H9 (cell line): Measurements from ENCODE around the gene IGSF11. TPM values are rescaled to one million over a fixed set of nuclear protein-coding genes. Genes with fewer than 3 reads are reported as not detected.

Experiments used
- DNase-seq: peaks from one replicate; pipeline ENCODE4 v3.0.0-alpha.2; 2017
- H2AFZ ChIP-seq: one replicate; pipeline ENCODE4 v1.6.1; 2013; ENCODE audit warnings: mild to moderate bottlenecking, low read length, control low read depth, moderate library complexity
- H2AK5ac ChIP-seq: 2 replicates; pipeline ENCODE4 v1.6.1; 2013; ENCODE audit warnings: low read length, control low read depth, mixed read lengths; ENCODE audit not compliant: insufficient read length
- H2BK120ac ChIP-seq: one replicate; pipeline ENCODE4 v1.6.1; 2013; ENCODE audit warnings: low read depth, mild to moderate bottlenecking, low read length, control low read depth, inconsistent platforms; ENCODE audit not compliant: poor library complexity, severe bottlenecking
- H2BK12ac ChIP-seq: 2 replicates; pipeline ENCODE4 v1.6.1; 2013; ENCODE audit warnings: low read length, control low read depth, mixed read lengths, low read depth; ENCODE audit not compliant: insufficient read length
- H2BK15ac ChIP-seq: 2 replicates; pipeline ENCODE4 v1.6.1; 2013; ENCODE audit warnings: low read depth, low read length, control low read depth
- H2BK20ac ChIP-seq: one replicate; pipeline ENCODE4 v1.6.1; 2013; ENCODE audit warnings: low read depth, mild to moderate bottlenecking, low read length, control low read depth, inconsistent platforms; ENCODE audit not compliant: poor library complexity, severe bottlenecking
- H2BK5ac ChIP-seq: 2 replicates; pipeline ENCODE4 v1.6.1; 2013; ENCODE audit warnings: low read length, control low read depth, mixed read lengths; ENCODE audit not compliant: insufficient read length
- H3K14ac ChIP-seq: 2 replicates; pipeline ENCODE4 v1.6.1; 2013; ENCODE audit warnings: low read length, control low read depth; ENCODE audit not compliant: insufficient read depth
- H3K18ac ChIP-seq: 2 replicates; pipeline ENCODE4 v1.6.1; 2013; ENCODE audit warnings: low read depth, mild to moderate bottlenecking, mixed read lengths, low read length, control low read depth; ENCODE audit not compliant: insufficient read length
- H3K23ac ChIP-seq: 2 replicates; pipeline ENCODE4 v1.6.1; 2013; ENCODE audit warnings: low read length, control low read depth, mixed read lengths, low read depth; ENCODE audit not compliant: insufficient read length
- H3K23me2 ChIP-seq: 2 replicates; pipeline ENCODE4 v1.6.1; 2013; ENCODE audit warnings: low read depth, mild to moderate bottlenecking, mixed read lengths, low read length, control low read depth; ENCODE audit not compliant: insufficient read length, poor library complexity, severe bottlenecking
- H3K27ac ChIP-seq: 2 replicates; pipeline ENCODE4 v1.5.1; 2013; ENCODE audit warnings: low read length, control low read depth, mixed read lengths, low read depth; ENCODE audit not compliant: insufficient read length
- H3K27me3 ChIP-seq: 2 replicates; pipeline ENCODE4 v1.6.1; 2013; ENCODE audit warnings: low read length, control low read depth, inconsistent platforms; ENCODE audit not compliant: insufficient read depth
- H3K4ac ChIP-seq: 2 replicates; pipeline ENCODE4 v1.6.1; 2013; ENCODE audit warnings: low read depth, mild to moderate bottlenecking, control low read depth, inconsistent platforms, low read length, moderate library complexity
- H3K4me1 ChIP-seq: 2 replicates; pipeline ENCODE4 v1.6.1; 2013; ENCODE audit warnings: low read length, control low read depth, inconsistent platforms; ENCODE audit not compliant: insufficient read depth
- H3K4me2 ChIP-seq: 2 replicates; pipeline ENCODE4 v1.6.1; 2013; ENCODE audit warnings: low read length, control low read depth, mixed read lengths; ENCODE audit not compliant: insufficient read length, insufficient read depth
- H3K56ac ChIP-seq: 2 replicates; pipeline ENCODE4 v1.6.1; 2013; ENCODE audit warnings: low read depth, mild to moderate bottlenecking, mixed read lengths, low read length, control low read depth; ENCODE audit not compliant: insufficient read length
- H3K79me1 ChIP-seq: 2 replicates; pipeline ENCODE4 v1.6.1; 2013; ENCODE audit warnings: low read depth, mild to moderate bottlenecking, moderate library complexity, low read length, control low read depth, inconsistent platforms; ENCODE audit not compliant: insufficient read depth, poor library complexity, severe bottlenecking
- H3K79me2 ChIP-seq: 2 replicates; pipeline ENCODE4 v1.6.1; 2013; ENCODE audit warnings: low read length, control low read depth, inconsistent platforms; ENCODE audit not compliant: insufficient read depth
- H3K9ac ChIP-seq: 2 replicates; pipeline ENCODE4 v1.6.1; 2013; ENCODE audit warnings: low read length, control low read depth, mixed read lengths; ENCODE audit not compliant: insufficient read length; ENCODE audit errors: extremely low read depth
- H3K9me3 ChIP-seq: one replicate; pipeline ENCODE4 v1.6.1; 2013; ENCODE audit warnings: low read depth, low read length, inconsistent platforms; ENCODE audit not compliant: control insufficient read depth
- H3T11ph ChIP-seq: one replicate; pipeline ENCODE4 v1.6.1; 2013; ENCODE audit warnings: mild to moderate bottlenecking, low read length, control low read depth, inconsistent platforms
- H4K20me1 ChIP-seq: one replicate; pipeline ENCODE4 v1.6.1; 2013; ENCODE audit not compliant: control insufficient read depth, insufficient read length, insufficient read depth
- H4K5ac ChIP-seq: 2 replicates; pipeline ENCODE4 v1.6.1; 2013; ENCODE audit warnings: low read depth, mild to moderate bottlenecking, mixed read lengths, low read length, control low read depth; ENCODE audit not compliant: insufficient read length
- H4K8ac ChIP-seq: replicated peaks from 2 replicates; pipeline ENCODE4 v1.6.1; 2013; ENCODE audit warnings: low read length, control low read depth, mixed read lengths, low read depth; ENCODE audit not compliant: insufficient read length
- H4K91ac ChIP-seq: 2 replicates; pipeline ENCODE4 v1.6.1; 2013; ENCODE audit warnings: low read depth, mild to moderate bottlenecking, moderate library complexity, mixed read lengths, low read length, control low read depth; ENCODE audit not compliant: insufficient read length
- H3K27ac Mint-ChIP-seq, 3 experiments: 2 replicates in 2 of 3; 3 replicates in 1 of 3; pipeline ENCODE4 v1.8.0; 2020 to 2021; ENCODE audit warnings: mixed read lengths in 3 of 3, mild to moderate bottlenecking in 1 of 3, moderate library complexity in 1 of 3
- H3K27me3 Mint-ChIP-seq: 2 replicates; pipeline ENCODE4 v1.8.0; 2021; ENCODE audit warnings: low read depth, mild to moderate bottlenecking, moderate library complexity, mixed read lengths
- H3K36me3 Mint-ChIP-seq, 3 experiments: 2 replicates in 2 of 3; 3 replicates in 1 of 3; pipeline ENCODE4 v1.8.0; 2020 to 2021; ENCODE audit warnings: low read depth in 3 of 3, mixed read lengths in 3 of 3; ENCODE audit not compliant: insufficient read depth in 1 of 3
- H3K4me1 Mint-ChIP-seq, 2 experiments: 2 replicates each; pipeline ENCODE4 v1.8.0; 2020; ENCODE audit warnings: mixed read lengths in 2 of 2
- H3K4me3 Mint-ChIP-seq, 2 experiments: 2 replicates in 1 of 2; 3 replicates in 1 of 2; pipeline ENCODE4 v1.8.0; 2020 to 2021; ENCODE audit warnings: mild to moderate bottlenecking in 2 of 2, mixed read lengths in 2 of 2, moderate library complexity in 1 of 2
- H3K9me3 Mint-ChIP-seq, 2 experiments: 2 replicates in 1 of 2; 3 replicates in 1 of 2; pipeline ENCODE4 v1.8.0; 2020; ENCODE audit warnings: mild to moderate bottlenecking in 2 of 2, mixed read lengths in 2 of 2, moderate library complexity in 1 of 2
- CTCF ChIP-seq: fragments of 200-600 bp; sonication (generic); conservative IDR thresholded peaks from 3 replicates; pipeline ENCODE4 v1.8.0; 2021; ENCODE audit warnings: antibody characterized with exemption, mild to moderate bottlenecking
- WGBS: extraction: QIAGEN DNeasy Blood & Tissue Kit; methylation state at CpG from one replicate; pipeline ENCODE4 v1.1.7; 2013; ENCODE audit warnings: missing lambda C conversion rate, low lambda C conversion rate, mixed read lengths; ENCODE audit not compliant: insufficient read length; ENCODE audit errors: extremely low coverage; 5-methylcytosine and 5-hydroxymethylcytosine counted together
- total RNA-seq: library from RNA; stranded (reverse); gene quantifications from 2 replicates; pipeline ENCODE4 v1.2.1, GENCODE V29; 2021

IGSF11 gene
- total RNA-seq, 1 experiment from 2014 or later, result 1.6 TPM

DNA sequence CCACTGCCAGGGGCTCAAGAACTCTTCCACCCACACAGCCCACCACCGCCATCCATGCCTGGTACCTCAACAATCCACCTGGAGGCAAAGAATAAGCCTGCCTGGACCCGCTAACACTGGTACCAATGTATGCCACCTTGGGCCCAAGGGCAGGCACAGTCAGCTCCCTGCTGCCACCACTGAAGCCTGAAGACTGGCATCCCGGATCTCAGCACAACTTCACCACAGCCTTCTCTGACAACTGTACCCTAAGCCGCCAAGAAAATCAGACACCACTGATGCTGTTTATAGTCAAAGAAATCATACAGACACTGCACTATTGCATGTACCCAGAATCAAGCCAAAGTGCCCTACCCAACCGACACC is 56.3 kb downstream of the IGSF11 start:
- no peak overlapping the region for H3K23ac ChIP-seq
- H3K4me1 ChIP-seq, result no peaks in the 10 kb centered on the region
- no peaks in the 10 kb centered on the region for H3K27me3 ChIP-seq
- no peaks in the 10 kb centered on the region for H4K20me1 ChIP-seq
- H4K5ac ChIP-seq, result no peak overlapping the region
- H3T11ph ChIP-seq, result no peak overlapping the region
- no peaks in the 10 kb centered on the region for H3K79me1 ChIP-seq
- no peak overlapping the region for H3K56ac ChIP-seq
- H3K23me2 ChIP-seq, result no peaks in the 10 kb centered on the region
- H3K79me2 ChIP-seq, result no peaks in the 10 kb centered on the region
- no peak overlapping the region for H3K4me2 ChIP-seq
- Mint-ChIP-seq H3K27me3 (no peaks in the 10 kb centered on the region), H3K4me1 (peaks cover 4% of the 10 kb centered on the region in 2 experiments; a peak in 2 of 4 replicates), H3K36me3 (no peaks in the 10 kb centered on the region), H3K27ac (peak overlapping the region in 1 of 3 experiments; percentile 69; a peak in 1 of 7 replicates), H3K4me3 (no peak overlapping the region; a peak in 1 of 5 replicates), H3K9me3 (no peaks in the 10 kb centered on the region)
- WGBS, result no CpG with 5 or more reads among the region's 5 CpGs
- no peak overlapping the region for H2BK5ac ChIP-seq
- H2BK120ac ChIP-seq, result no peak overlapping the region
- H2BK20ac ChIP-seq, result no peak overlapping the region
- H4K8ac ChIP-seq, result no peak overlapping the region
- H2BK12ac ChIP-seq, result no peak overlapping the region
- H4K91ac ChIP-seq, result no peak overlapping the region
- DNase-seq, result no peak
- H3K9ac ChIP-seq, result no peak overlapping the region
- no peak overlapping the region for H2AK5ac ChIP-seq
- no peak overlapping the region for H2BK15ac ChIP-seq
- H3K9me3 ChIP-seq, result no peaks in the 10 kb centered on the region
- no peak overlapping the region for H2AFZ ChIP-seq
- H3K27ac ChIP-seq, result no peak overlapping the region
- TF ChIP-seq CTCF, result no peak
- no peak overlapping the region for H3K18ac ChIP-seq
- peak overlapping the region; percentile 31; the same call in 1 of the 2 replicates for H3K14ac ChIP-seq
- no peak overlapping the region for H3K4ac ChIP-seq
